ENCODE measurements around the gene PSMF1. TPM values are rescaled to one million over a fixed set of nuclear protein-coding genes. Genes with fewer than 3 reads are reported as not detected.
A peak's percentile ranks its signal among the peaks of the same experiment; 100 is the strongest.

PSMF1 gene
- total and polyA plus RNA-seq, 9 of the 15 experiments (the other 6 are each of a cell fraction or from before 2014, with no cell fraction given): 8.5 to 192 (median 33.2) TPM

GRCh38 chr20:1137236-1137635, 18.8 kb downstream of the PSMF1 start:
- FAIRE-seq: no peak
- in situ Hi-C loops (cut with MboI): no loop called here
- no peak for DNase-seq (ENCODE audit: extremely low read depth in 1 of 4, low spot score in 3 of 4)

More at GRCh38 chr20:1137236-1137635, 18.8 kb downstream of the PSMF1 start:
- Histone ChIP-seq H3K9ac (ENCODE audit: insufficient read depth in 1 of 2, low read depth in 2 of 2, low read length in 2 of 2) (no peak overlapping the region), H2AFZ (ENCODE audit: low read depth, low read length) (no peak overlapping the region), H3K27ac (ENCODE audit: extremely low read depth, low read depth, low read length) (no peak overlapping the region), H3K9me1 (ENCODE audit: control insufficient read depth, insufficient read depth, low read length) (no peaks in the 10 kb centered on the region), H3K9me3 (replicated peaks; ENCODE audit: control insufficient read depth, insufficient read depth, low read depth, low read length) (no peaks in the 10 kb centered on the region), H3K36me3 (ENCODE audit: control insufficient read depth, insufficient read depth, low read length) (peaks cover 72% of the 10 kb centered on the region), H3K79me2 (ENCODE audit: control insufficient read depth, insufficient read depth, low read length) (peaks cover 19% of the 10 kb centered on the region), H4K20me1 (replicated peaks; ENCODE audit: control insufficient read depth, insufficient read depth, low read length) (no peaks in the 10 kb centered on the region), H3K4me1 (replicated peaks in 1 of 2; ENCODE audit: control insufficient read depth in 2 of 2, insufficient read depth in 2 of 2, low read length in 2 of 2) (no peaks in the 10 kb centered on the region), H3K4me3 (no peak overlapping the region), H3K27me3 (ENCODE audit: control insufficient read depth in 2 of 2, insufficient read depth in 2 of 2, low read length in 2 of 2) (no peaks in the 10 kb centered on the region), H3K4me2 (ENCODE audit: insufficient read depth, low read length) (no peak overlapping the region)
- BruUV-seq (replicated peaks): no TSS peak
- CTCF ChIA-PET (ENCODE audit: low intra/inter-chr PET ratio): no interaction called here
- no peak for ATAC-seq
- 0 out of 2 replicates have a peak, but pooled peaks have one; percentile 6 for TF ChIP-seq CEBPB (tag; IDR thresholded peaks at IDR 0.05)
- TF ChIP-seq TFAM (CRISPR knock-in tag; conservative IDR thresholded peaks at IDR 0.05): no peak
- no peak for TF ChIP-seq ZNF696 (CRISPR knock-in tag; conservative IDR thresholded peaks at IDR 0.05)
- no peak for TF ChIP-seq JUNB (CRISPR knock-in tag; conservative IDR thresholded peaks at IDR 0.05)
- TF ChIP-seq, protein P1, sequence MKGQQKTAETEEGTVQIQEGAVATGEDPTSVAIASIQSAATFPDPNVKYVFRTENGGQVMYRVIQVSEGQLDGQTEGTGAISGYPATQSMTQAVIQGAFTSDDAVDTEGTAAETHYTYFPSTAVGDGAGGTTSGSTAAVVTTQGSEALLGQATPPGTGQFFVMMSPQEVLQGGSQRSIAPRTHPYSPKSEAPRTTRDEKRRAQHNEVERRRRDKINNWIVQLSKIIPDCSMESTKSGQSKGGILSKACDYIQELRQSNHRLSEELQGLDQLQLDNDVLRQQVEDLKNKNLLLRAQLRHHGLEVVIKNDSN (CRISPR knock-in tag; IDR thresholded peaks at IDR 0.05): no peak
- no peak for TF ChIP-seq SUPT5H (IDR thresholded peaks at IDR 0.05)
- no peak for TF ChIP-seq CEBPG (CRISPR knock-in tag; IDR thresholded peaks at IDR 0.05)
- TF ChIP-seq CEBPG (tag; conservative IDR thresholded peaks at IDR 0.05 in 1 of 2, IDR thresholded peaks at IDR 0.05 in 1 of 2): peak; percentile 28 to 65; a peak in 3 of 4 replicates
- POLR2A ChIA-PET: no interaction called here
- 93% methylated on average over 4 of the region's 4 CpGs for WGBS (ENCODE audit: insufficient coverage, low coverage, missing lambda C conversion rate)
- intact Hi-C loops (cut with micrococcal nuclease): no loop called here
